Activated naive CD4-positive, alpha-beta T cell treated with anti-CD3 and anti-CD28 coated beads, Interleukin-2, amount 50 U/mL, for 72 hours (primary cell): ENCODE data around the gene TP53I11. TPM values are rescaled to one million over a fixed set of nuclear protein-coding genes. Genes with fewer than 3 reads are reported as not detected.

Source experiments
- ATAC-seq, 2 donors: fragments of 150-1000 bp; cut with Tn5 transposase; 2 replicates each; pipeline ENCODE4 v1.10.0; 2021; ENCODE audit warnings: mild to moderate bottlenecking in 2 of 2, moderate library complexity in 2 of 2
- DNase-seq, 2 donors: peaks; one replicate each; pipeline ENCODE4 v3.0.0; 2021 to 2022; ENCODE audit warnings: low spot score in 2 of 2
- H3K27ac Mint-ChIP-seq, 2 donors: one replicate each; pipeline ENCODE4 v1.8.0; 2022; ENCODE audit warnings: mild to moderate bottlenecking in 2 of 2, mixed read lengths in 2 of 2
- H3K36me3 Mint-ChIP-seq, 2 donors: one replicate each; pipeline ENCODE4 v1.8.0; 2022; ENCODE audit warnings: mixed read lengths in 2 of 2
- H3K9me3 Mint-ChIP-seq, 2 donors: one replicate each; pipeline ENCODE4 v1.8.0; 2022; ENCODE audit warnings: mixed read lengths in 2 of 2
- total RNA-seq, 2 donors: library from RNA; stranded (reverse); gene quantifications; one replicate each; pipeline ENCODE4 v1.2.3, GENCODE V29; 2022

The TP53I11 gene
- total RNA-seq, 2 donors from 2014 or later: 7.5 to 21.5 TPM

DNA sequence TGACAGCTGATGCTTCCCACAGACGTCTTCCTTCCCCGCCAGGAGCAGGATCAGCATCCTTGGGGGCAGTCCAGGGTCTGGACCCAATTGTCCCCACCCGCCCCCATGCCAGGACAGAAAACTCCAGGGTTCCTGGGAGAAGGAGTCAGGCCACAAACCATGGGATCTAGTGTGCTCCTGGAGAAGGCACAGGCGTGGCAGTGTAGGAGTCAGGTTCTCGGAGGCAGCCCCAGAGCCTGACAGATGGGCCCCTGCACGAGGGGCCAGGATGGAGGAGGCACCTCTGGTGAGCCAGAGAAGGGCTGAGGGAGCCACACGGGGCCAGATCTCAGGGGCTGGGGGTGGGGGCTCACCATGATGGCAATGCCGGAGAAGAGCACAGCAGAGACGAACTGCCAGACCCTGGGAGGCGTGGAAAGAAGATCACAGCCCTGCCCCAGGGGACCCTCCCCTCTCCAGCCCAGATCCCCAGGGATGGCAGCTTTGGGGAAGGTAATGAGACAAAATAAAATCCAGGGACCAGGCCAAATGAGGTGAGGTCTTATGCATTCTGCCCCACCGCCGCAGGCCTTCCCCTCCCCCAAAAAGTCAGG is 13.6 kb downstream of the TP53I11 start:
- no peak for ATAC-seq
- H3K9me3 Mint-ChIP-seq: no peaks in the 10 kb centered on the region

DNA sequence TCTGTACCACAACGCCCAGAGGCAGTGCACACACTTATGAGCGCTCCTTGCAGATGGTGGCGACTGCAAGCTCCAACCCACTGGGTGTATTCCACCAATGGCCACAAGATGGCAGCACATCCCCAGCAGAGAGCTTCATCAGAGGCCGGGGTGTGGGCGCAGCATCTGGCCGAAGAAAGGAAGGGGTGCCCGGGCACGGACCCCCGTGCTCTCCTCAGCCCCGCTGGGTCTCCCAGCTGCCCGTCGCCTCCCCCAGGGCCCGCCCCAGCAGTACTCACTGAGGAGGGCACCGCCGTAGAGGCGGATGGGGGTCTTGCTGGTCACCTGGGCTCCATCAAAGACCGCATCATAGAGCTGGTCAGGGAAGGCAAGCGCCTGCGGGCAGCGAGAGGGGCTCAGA is 14.2 kb downstream of the TP53I11 start:
- H3K36me3 Mint-ChIP-seq: no peaks in the 10 kb centered on the region
- peak; percentile 82 to 85 for ATAC-seq
- DNase-seq: peak; percentile 71 to 85
- H3K9me3 Mint-ChIP-seq: no peaks in the 10 kb centered on the region
- no peak overlapping the region for H3K27ac Mint-ChIP-seq

More for the DNA sequence above, 13.6 kb downstream of the TP53I11 start:
- H3K27ac Mint-ChIP-seq: no peak overlapping the region
- no peaks in the 10 kb centered on the region for H3K36me3 Mint-ChIP-seq
- DNase-seq: no peak

DNA sequence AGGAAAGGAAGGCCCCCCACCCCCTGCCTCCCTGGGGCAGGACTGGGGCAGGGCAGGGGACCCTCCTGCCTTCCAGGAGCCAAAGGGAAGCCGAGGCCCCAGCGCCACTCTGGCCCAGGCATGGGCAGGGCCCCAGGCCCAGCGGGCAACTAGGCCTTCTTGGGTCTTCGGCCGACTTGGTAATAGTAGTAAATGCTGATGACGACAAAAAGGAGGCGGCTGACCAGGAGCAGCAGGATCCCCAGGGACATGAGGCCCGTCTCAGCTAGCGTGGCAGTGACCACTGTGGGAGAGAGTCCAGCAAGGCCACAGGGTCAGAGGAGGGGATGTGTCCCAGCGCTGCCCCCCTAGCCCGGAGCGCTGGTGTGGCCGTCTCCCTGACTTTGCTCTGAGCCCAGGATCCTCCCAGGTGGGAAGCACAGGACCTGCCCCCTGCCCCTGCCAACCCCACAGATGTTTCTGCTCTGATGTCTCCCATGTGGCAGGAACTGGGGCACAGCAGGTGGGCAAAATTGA is 15.9 kb downstream of the TP53I11 start:
- DNase-seq (no peak), ATAC-seq (no peak)
- no peak overlapping the region for H3K27ac Mint-ChIP-seq
- peaks cover 0 to 6% of the 10 kb centered on the region in 2 donors for H3K36me3 Mint-ChIP-seq
- no peaks in the 10 kb centered on the region for H3K9me3 Mint-ChIP-seq

DNA sequence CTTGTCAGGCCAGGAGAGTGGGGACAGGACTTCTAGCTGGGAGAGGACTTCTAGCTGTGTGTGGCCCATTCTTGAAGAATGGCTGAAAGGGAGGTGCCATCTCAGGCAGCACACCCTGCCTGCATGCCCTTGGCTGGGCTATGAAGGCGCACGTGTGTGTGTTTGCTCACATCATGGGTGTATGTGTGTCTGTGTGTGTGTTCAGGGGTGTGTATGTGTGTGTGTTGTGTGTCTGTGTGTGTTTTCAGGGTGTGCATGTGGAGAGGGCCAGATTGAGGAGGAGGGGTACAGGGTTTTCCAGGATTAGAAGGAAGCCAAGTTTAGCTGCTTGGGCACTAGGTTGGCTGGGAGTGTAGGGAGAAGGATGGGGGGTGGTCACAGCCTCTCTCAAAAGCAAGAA is 16.6 kb downstream of the TP53I11 start:
- Mint-ChIP-seq H3K36me3 (peaks cover 0 to 6% of the 10 kb centered on the region in 2 donors), H3K9me3 (no peaks in the 10 kb centered on the region), H3K27ac (peak overlapping the region in 1 of 2 donors; percentile 0)
- DNase-seq (no peak), ATAC-seq (no peak)

DNA sequence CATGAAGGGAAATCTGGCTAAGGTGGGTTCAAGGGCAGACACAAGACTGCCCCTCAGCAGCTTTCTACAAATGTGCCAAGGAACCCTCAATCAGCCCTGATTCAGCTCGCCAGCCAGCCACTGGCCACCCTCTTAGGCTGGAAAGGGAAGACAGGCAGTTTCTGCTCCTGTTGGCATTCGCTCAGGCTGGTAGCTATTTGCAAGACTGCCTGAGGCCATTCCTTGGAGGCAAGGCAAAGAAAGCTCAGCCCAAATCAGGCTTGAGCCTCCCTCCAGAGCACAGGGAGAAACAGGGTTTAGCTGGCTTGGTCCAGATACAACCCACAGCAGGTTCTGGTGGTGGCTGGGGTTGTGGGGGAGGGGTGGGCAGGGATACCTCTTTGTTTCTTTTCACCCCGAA is 19.2 kb downstream of the TP53I11 start:
- H3K27ac Mint-ChIP-seq: peak overlapping the region in 1 of 2 donors; percentile 31
- H3K9me3 Mint-ChIP-seq: no peaks in the 10 kb centered on the region
- DNase-seq: no peak
- no peak for ATAC-seq
- H3K36me3 Mint-ChIP-seq: peaks cover 0 to 6% of the 10 kb centered on the region in 2 donors

GRCh38 chr11:44930588-44931302 is 19.9 kb downstream of the TP53I11 start:
- DNase-seq: no peak
- ATAC-seq: no peak

DNA sequence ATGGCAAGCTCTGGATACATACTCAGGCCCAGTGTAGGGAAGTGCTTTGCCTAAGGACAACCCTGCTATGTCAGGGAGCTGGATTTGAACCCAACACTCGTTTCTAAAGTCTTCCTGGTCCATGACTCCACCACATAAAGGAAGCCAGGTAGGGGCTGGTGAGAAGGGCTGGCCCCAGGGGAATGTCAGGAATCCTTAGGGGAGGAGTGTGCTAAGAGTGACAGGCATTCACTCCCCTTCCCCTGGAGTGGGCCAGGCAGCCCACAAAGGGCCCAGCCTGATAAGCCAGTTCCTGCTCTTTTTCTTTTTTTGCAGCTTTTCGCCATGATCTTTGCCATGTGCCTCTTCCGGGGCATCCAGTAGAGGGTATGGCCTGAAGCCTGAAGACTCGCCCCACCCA is 21.9 kb downstream of the TP53I11 start:
- ATAC-seq (no peak), DNase-seq (no peak)
- H3K36me3 Mint-ChIP-seq: peaks cover 0 to 6% of the 10 kb centered on the region in 2 donors
- no peaks in the 10 kb centered on the region for H3K9me3 Mint-ChIP-seq
- no peak overlapping the region for H3K27ac Mint-ChIP-seq

More at GRCh38 chr11:44930588-44931302, 19.9 kb downstream of the TP53I11 start:
- Mint-ChIP-seq H3K27ac (peak overlapping the region; percentile 27 to 31), H3K36me3 (peaks cover 0 to 6% of the 10 kb centered on the region in 2 donors), H3K9me3 (no peaks in the 10 kb centered on the region)

DNA sequence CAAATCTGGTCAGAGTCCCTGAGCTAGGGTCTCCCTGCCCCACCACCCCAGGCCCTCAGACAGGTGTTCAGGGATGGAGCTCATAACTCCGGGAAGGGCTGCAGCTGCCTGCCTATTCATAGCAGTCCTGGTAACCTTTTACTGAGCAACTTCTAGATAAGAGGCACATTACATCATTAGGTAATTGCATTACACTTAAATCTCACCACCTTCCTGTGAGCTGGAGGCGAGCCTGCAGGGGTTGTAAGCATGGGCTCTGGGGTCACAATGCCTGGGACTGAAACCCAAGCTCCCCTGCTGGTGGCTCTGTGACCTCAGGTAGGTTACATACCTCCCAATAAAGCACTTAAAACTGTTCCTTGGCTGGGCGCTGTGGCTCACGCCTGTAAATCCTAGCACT is 22.5 kb downstream of the TP53I11 start:
- Mint-ChIP-seq H3K36me3 (peaks cover 0 to 6% of the 10 kb centered on the region in 2 donors), H3K9me3 (no peaks in the 10 kb centered on the region), H3K27ac (no peak overlapping the region)
- DNase-seq (no peak), ATAC-seq (no peak)

- H3K9me3 Mint-ChIP-seq: no peaks in the 10 kb centered on the region
- peaks cover 0 to 6% of the 10 kb centered on the region in 2 donors for H3K36me3 Mint-ChIP-seq
- ATAC-seq (peak; percentile 66 to 75), DNase-seq (peak in 1 of 2 donors; percentile 71)
- no peak overlapping the region for H3K27ac Mint-ChIP-seq
Measured at GRCh38 chr11:44927174-44927661, 23.5 kb downstream of the TP53I11 start.

GRCh38 chr11:44926036-44926435 is 24.6 kb downstream of the TP53I11 start:
- Mint-ChIP-seq H3K9me3 (no peaks in the 10 kb centered on the region), H3K36me3 (peaks cover 0 to 6% of the 10 kb centered on the region in 2 donors), H3K27ac (no peak overlapping the region)
- ATAC-seq (no peak), DNase-seq (no peak)

- DNase-seq (no peak), ATAC-seq (no peak)
- Mint-ChIP-seq H3K9me3 (no peaks in the 10 kb centered on the region), H3K36me3 (no peaks in the 10 kb centered on the region), H3K27ac (peak overlapping the region in 1 of 2 donors; percentile 49)
Measured at GRCh38 chr11:44923806-44924205, 26.9 kb downstream of the TP53I11 start.

- Mint-ChIP-seq H3K9me3 (no peaks in the 10 kb centered on the region), H3K27ac (peak overlapping the region in 1 of 2 donors; percentile 49), H3K36me3 (no peaks in the 10 kb centered on the region)
- DNase-seq (no peak), ATAC-seq (no peak)
Measured at GRCh38 chr11:44923115-44923514, 27.6 kb downstream of the TP53I11 start.

- Mint-ChIP-seq H3K9me3 (no peaks in the 10 kb centered on the region), H3K27ac (peak overlapping the region in 1 of 2 donors; percentile 50)
- DNase-seq: no peak
Measured at GRCh38 chr11:44920451-44920850, 30.2 kb downstream of the TP53I11 start.

DNA sequence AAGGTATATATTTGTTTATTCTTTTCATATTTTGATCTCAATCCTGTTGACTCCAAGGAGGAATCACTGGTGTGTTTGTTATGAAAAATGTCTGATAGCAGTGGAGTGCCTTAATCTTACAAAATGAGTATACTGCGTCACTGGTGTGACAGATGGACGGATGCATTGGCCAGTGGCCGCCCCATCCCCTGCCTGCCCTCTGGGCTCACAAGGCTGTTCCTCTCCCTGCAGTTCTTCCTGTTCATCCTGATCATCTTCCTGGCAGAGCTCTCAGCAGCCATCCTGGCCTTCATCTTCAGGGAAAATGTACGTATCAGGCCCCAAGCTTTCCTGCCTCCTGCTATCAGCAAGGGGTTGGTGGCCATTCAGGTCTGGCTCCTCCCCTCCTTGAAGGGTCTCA is 32.9 kb downstream of the TP53I11 start:
- no peaks in the 10 kb centered on the region for H3K9me3 Mint-ChIP-seq
- ATAC-seq (no peak), DNase-seq (no peak)
- no peaks in the 10 kb centered on the region for H3K36me3 Mint-ChIP-seq
- H3K27ac Mint-ChIP-seq: no peak overlapping the region

More at GRCh38 chr11:44920451-44920850, 30.2 kb downstream of the TP53I11 start:
- H3K36me3 Mint-ChIP-seq: no peaks in the 10 kb centered on the region
- ATAC-seq: no peak

- ATAC-seq: peak in 1 of 2 donors; percentile 24
- no peaks in the 10 kb centered on the region for H3K9me3 Mint-ChIP-seq
- no peak for DNase-seq
- no peaks in the 10 kb centered on the region for H3K36me3 Mint-ChIP-seq
- H3K27ac Mint-ChIP-seq: peak overlapping the region in 1 of 2 donors; percentile 72
Measured at GRCh38 chr11:44916801-44917385, 33.8 kb downstream of the TP53I11 start.

- DNase-seq (no peak), ATAC-seq (no peak)
- Mint-ChIP-seq H3K27ac (no peak overlapping the region), H3K9me3 (no peaks in the 10 kb centered on the region), H3K36me3 (no peaks in the 10 kb centered on the region)
Measured at GRCh38 chr11:44916331-44916730, 34.4 kb downstream of the TP53I11 start.

- DNase-seq (no peak), ATAC-seq (no peak)
- Mint-ChIP-seq H3K9me3 (no peaks in the 10 kb centered on the region), H3K27ac (peak overlapping the region in 1 of 2 donors; percentile 36), H3K36me3 (no peaks in the 10 kb centered on the region)
Measured at GRCh38 chr11:44915621-44916020, 35.1 kb downstream of the TP53I11 start.
